Raji (cell line): ENCODE measurements around the gene BABAM2.

Experiments used
- POLR2A ChIP-seq: IDR thresholded peaks from 2 replicates; pipeline ENCODE4 v1.6.1; 2011; ENCODE audit warnings: low read depth, low read length, control low read depth; ENCODE audit not compliant: insufficient read depth

BABAM2 gene

DNA sequence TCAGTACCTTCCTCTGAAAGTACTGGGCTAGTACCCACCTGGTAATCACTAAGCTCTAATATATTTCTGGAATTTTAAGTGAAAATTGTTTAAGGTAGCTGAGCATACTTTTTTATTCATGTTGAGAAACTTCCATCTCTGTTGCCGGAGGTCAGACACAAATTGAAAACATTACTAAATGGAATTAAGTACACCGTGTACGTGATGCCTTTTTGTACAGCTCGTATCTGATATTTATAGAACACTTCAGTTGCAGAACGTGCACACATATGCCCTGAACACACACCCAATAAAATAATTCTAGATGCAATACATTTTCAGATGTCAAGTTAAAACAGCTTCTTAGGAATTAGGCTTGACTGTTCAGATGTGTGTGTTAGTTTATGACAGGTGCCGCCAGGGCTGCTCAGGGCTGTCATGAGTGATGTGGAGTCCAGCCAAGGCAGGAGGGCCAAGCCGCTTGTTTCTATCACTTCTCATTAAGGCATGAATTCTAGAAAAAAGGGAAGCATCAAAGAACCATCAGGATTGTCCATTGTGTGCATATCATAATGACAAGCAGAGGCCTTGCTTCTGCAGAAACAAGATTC is 421.2 kb downstream of the BABAM2 start:
- TF ChIP-seq POLR2A, result no peak

DNA sequence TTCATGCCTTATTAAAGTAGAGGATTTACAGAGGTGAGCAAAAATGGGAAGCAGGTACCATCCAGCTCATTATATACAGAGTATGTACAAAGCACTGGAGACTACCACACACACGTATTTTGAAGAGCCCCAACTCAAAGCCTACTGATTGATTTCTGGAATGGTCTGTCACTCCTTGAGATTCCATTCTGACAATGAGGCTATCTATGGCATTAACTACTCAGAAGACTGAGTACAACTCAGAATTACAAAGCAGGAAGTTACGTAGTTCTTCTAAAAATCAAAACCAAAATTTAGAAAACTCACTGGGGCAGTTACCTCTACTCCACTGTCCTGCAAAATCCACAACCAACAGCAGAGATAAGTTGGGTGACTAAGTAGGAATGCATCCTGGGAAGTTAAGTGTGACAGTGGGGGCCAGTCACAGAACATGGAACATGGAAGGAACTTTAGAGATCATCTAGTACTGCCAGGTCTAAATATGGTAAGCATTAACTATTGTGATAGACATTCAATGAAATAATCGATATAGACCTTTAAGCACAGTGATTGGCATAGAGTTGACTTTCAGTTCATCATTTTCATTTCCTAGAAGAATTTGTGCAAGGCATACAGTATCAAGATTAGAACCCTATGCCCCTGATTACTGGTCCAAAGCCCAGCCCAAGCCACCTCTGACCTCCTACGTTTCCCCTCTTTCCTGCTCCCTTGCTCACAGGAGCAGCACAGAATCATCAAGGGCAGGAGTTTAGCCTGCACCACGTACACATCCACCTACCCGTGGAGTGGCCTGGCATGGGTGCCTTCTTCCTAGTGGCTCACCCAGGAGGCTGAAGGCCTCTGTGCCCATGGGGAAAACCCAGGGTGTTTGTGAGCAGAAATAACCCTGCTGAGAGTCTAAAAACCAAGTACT is 422.0 kb downstream of the BABAM2 start:
- TF ChIP-seq POLR2A, result no peak

DNA sequence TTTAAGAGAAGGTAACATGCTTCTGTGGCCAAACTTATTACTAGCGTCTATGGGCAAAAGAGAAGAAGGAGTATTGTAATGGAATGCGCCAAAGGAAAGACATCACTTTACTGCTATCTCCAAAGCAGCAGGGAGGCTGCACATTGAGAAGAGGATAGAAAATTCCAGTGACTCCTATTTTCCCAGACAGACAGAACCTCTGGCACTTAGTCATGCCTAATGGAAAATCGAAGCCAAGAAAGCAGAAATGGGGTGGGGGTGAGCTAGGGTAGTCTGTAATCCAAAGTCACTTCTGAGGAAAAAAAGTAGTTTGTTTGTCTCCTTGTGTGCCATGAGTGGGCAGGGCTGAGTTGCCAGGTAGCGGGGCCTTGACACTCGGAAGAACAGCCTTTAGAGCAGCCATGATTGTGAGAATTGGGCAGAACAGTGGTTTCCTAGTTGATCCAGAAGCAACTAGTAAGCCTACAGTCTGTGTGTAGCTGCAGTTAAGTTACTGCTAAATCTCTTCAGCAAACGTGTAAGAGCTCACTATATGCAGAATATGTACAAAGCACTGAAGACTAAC is 422.8 kb downstream of the BABAM2 start:
- TF ChIP-seq POLR2A, result no peak

DNA sequence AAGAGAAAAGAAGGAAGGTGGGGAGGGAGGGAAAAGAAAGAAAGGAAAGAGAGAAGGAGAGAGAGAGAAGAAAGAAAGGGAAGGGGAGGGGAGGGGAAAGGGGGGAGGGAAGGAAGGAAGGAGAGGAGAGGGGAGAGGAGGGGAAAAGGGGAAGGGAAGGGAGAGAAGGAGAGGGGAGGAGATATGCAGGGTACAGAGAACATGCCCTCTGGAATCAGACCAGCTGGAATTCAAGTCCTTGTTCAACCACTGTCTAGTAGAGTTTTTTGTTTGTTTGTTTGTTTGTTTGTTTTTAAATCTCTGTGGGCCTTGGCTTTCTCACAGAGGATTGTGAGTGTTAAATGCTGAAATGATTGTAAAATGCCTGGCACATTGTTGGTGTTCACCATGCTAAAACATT is 424.4 kb downstream of the BABAM2 start:
- no peak for TF ChIP-seq POLR2A

DNA sequence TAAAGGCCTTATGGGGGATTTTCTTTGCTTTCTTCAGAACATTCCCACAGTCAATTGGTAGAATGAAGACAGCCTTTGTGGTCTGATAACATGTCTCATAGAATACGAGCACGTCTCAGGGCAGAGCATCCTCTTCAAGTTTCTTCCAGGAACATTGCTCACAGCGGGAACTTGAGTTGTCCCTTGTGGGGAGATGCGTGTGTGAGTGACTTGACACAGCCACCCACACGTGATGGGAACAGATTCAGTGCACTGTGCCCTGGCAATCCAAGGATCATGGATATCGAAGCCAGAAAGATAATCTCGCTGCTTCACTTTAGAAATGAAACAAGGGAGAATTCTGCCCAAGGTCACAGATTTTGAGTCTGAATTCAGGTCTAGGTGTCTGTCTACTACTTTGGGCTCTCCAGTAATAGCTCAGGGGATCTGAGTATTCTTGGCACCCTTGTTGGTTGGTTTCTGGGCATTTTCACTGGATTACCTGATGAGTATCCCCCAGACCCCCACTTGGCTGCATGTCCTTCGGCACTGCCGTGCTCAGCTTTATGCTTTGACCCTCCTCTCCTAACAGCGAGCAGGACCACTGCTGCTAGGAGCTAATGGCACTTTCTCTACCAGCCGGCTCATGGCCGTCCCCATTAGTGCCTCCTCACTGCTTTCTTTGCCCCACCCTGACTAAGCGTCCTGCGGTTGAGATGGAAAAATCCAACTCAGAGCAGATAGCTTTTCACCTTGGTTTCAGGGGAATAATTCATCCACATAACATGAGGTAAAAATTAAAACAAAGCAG is 426.2 kb downstream of the BABAM2 start:
- no peak for TF ChIP-seq POLR2A

DNA sequence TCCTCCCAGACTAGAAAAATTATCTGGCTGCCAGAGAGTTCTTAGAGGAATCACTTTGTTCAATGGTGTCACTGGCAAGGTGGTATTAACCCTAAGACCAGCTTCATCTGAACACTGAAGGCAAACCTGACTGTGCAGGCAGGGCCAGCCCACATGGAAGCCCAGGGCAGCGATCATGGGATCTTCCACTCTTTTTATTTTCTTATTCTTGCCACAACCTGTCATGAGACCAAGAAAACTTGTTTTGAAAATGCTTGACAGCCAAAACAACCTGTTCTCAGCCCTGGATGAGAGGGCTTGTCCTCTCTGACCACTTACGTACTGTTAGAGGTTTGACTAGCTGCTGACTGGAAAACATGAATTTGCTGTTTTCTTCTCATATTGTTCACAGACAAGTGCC is 426.9 kb downstream of the BABAM2 start:
- no peak for TF ChIP-seq POLR2A

DNA sequence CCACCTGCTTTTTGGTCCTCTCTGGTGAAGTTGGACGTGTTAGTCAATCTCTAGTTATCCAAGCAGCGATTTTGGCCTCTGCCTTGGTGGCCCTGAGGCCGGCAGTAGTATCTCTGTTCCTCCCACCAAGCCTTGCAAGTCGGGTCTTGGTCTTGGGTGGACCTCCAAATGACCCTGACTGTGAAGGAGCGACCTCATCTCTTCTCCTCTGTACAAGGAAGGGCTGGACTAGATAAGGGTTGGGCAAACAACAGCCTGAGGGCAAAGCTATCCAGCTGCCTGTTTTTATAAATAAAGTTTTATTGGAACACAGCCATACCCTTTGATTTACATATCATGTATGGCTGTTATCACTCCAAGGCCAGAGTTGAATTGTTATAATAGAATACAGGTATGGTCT is 427.5 kb downstream of the BABAM2 start:
- TF ChIP-seq POLR2A, result no peak

DNA sequence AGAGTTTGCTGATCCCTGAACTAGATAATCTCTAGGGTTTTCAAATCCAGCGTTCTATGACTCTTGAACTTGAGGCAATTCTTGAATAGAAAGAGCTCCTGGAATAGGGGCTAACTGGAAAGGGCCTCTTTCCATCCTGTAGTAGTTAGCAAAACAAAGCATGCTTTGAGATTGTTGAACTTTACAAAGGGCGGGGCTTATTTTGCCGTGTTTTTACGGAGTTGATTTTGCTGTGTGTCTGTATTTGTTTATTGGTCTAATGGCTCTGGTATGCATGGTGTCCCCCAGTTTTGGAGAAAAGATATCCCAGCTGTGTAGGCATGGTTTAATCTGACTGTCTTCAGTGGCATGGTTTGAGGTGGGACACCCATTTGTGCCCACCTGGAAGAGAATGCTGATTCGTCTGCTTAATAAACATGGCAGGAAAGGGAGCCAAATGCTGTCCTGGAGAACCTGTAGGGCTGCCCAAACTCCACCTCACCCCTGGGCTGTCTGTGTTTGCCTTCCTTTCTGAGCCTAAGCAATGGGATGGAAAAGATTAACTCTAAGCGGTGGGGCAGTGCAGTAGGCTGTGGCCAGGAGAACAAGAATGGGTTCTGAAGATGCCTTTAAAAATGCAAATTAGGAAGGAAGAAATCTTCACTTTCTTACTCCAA is 428.1 kb downstream of the BABAM2 start:
- TF ChIP-seq POLR2A, result no peak

DNA sequence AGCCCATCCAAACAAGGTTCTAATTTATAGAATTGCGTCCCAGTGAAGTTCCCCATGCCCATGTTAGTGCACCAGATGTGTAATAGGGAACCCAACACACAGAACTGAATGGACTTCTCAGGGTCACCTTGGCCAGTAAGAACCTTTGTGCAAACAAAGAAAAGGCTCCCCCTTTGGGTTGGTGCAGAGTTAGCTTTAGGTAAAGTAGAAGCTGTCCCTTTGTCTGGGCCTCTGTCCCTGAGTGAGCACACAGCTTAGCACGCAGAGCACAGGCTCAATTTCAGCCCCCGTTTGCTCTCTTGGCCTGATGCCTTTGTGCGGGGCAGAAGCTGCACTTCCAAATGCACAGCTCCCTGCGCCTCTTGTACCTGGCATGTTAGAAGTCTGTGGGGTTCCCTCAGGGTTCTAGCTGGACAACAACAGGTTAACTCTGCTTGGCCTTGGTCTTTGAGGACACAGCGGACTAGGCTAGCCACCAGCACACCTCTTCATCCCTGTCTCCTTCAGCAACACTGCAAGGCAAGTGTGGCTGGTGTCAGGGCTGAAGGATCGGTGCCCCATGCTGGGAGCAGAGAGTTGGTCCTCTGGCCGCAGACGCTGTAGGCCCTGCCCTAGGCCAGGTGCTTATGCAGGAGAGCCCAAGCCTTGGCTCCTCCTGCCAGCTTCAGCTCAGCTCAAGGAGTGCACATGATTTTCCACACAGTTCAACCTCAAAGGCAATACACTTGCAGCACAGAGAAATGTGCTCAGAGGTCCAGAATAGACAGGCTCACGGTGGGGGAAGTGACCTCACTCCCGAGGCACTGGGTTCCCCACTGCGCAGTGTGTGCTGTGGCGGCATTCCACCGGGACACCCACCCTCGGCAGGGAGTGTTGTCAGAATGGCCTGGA is 428.8 kb downstream of the BABAM2 start:
- TF ChIP-seq POLR2A, result no peak

DNA sequence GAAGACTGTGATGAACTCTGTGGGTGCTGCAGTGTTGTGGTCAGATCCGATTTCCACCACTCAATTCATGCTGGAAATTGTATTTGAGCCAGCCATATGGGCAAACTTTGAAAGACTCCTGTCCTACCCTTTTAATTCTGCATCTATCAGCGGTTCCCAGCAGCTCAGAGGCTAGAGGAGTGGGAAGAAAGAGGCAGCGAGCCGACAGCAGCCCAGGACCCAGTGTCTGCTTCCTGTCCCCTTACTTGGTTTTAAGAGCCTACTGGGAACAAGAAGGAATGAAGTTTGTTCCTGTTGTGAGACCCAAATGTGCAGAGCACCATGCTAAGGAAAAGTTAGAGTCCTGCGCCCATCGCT is 429.5 kb downstream of the BABAM2 start:
- TF ChIP-seq POLR2A, result no peak

DNA sequence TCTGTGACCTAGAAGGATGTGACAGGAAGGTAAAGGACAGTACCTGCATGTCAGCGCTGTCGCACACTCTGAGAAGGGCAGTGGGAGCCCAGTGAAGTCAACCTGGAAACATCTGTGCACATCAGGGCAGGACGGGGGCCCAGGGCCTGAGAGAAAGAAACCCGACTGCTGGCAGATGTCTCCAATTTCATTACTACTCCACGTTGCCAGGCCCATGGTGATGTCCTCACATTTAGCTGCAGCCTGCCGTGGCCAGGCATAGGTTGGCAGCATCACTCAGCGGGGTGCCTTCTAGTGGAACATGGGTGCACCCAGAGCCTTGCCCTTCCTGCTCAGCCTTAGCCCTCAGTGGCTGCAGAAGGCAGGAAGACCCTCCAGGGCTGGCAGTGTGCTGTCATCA is 429.8 kb downstream of the BABAM2 start:
- TF ChIP-seq POLR2A, result no peak

DNA sequence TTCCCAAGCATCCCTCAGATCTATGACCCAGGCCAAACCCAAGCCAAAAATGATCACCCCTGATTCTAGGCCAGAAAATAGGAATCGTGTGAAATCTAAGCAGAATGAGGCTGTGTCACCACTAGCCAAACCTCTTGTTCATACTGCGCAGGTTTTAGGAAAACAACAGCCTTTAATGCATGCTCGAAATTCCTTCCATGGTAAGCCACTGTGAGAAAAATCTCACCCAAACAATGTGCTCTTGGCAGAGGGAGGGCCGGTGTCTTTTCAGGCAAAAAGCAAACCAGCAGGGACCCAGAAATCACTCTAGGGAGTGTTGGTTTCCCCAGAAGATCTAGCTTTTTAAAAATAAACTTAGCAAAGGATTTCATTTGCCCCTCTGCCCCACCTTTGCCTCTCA is 430.9 kb downstream of the BABAM2 start:
- TF ChIP-seq POLR2A, result no peak

DNA sequence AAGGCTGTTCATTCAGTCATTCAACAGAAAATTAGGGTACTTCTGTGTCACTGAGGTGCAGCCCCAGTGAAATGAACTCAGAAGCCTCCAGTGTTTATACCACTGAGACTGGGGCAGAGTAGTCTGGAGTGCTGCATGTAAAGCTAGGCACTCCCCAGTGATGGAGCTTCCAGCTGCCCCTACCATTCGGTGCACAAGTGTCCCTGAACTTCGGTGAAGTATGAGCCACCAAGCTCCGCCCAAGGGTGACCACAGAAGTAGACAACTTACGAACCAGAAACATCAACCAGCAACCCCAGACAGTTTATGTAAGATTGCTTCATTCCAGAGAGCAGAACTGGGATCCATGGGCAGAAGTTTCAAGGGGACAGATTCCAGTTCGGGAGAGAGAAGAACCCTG is 431.5 kb downstream of the BABAM2 start:
- TF ChIP-seq POLR2A, result no peak

DNA sequence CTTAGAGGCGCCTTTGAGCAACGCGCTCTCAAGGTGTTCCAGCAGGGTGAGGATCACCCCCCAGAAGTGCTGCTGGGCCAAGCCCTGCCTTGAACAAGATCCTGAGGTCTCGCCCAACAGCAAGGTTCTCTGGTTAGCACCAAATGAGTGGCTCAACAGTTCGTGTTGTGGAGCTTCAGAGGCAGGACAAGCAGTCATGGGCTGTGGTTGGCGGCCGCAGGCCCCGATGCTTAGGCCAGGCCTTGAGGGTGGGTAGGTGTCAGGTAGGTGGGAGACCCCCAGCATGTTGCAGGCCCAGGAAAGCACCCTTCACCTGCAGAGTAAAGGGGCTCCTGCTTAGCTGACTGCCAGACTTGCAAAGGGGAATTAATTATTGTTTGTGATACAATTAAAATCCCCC is 431.9 kb downstream of the BABAM2 start:
- TF ChIP-seq POLR2A, result no peak
